GM12874 (cell line): ENCODE results near the gene SLC52A3.

Experiments used
- TF ChIP-seq, protein P1 (sequence below): IDR thresholded peaks from 2 replicates; pipeline ENCODE4 v1.5.1; 2011; ENCODE audit warnings: low read depth, mild to moderate bottlenecking, control low read depth, low read length, moderate library complexity; ENCODE audit not compliant: insufficient read depth

The SLC52A3 gene

DNA sequence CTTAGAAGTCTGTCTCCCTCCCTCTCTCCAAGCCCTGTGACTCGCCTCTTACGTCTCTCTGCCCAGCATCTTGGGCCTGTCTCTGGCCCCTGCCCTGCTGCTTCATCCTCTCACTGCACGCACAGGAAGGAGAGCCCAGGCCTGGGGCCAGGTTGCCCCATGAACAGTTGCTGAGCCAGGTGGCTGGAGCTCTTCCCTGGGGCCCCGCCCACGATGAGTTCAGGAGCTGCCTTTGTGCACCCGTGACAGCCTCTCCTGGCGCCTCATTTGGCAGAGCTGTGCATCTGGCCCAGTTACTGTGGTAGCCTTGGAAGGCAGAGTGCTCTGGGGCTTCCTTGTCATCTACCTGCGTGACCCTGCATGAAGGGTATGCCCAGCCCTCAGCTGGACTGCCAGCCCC, 44.5 kb downstream of the SLC52A3 start:
- TF ChIP-seq, protein P1, sequence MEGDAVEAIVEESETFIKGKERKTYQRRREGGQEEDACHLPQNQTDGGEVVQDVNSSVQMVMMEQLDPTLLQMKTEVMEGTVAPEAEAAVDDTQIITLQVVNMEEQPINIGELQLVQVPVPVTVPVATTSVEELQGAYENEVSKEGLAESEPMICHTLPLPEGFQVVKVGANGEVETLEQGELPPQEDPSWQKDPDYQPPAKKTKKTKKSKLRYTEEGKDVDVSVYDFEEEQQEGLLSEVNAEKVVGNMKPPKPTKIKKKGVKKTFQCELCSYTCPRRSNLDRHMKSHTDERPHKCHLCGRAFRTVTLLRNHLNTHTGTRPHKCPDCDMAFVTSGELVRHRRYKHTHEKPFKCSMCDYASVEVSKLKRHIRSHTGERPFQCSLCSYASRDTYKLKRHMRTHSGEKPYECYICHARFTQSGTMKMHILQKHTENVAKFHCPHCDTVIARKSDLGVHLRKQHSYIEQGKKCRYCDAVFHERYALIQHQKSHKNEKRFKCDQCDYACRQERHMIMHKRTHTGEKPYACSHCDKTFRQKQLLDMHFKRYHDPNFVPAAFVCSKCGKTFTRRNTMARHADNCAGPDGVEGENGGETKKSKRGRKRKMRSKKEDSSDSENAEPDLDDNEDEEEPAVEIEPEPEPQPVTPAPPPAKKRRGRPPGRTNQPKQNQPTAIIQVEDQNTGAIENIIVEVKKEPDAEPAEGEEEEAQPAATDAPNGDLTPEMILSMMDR, result no peak

DNA sequence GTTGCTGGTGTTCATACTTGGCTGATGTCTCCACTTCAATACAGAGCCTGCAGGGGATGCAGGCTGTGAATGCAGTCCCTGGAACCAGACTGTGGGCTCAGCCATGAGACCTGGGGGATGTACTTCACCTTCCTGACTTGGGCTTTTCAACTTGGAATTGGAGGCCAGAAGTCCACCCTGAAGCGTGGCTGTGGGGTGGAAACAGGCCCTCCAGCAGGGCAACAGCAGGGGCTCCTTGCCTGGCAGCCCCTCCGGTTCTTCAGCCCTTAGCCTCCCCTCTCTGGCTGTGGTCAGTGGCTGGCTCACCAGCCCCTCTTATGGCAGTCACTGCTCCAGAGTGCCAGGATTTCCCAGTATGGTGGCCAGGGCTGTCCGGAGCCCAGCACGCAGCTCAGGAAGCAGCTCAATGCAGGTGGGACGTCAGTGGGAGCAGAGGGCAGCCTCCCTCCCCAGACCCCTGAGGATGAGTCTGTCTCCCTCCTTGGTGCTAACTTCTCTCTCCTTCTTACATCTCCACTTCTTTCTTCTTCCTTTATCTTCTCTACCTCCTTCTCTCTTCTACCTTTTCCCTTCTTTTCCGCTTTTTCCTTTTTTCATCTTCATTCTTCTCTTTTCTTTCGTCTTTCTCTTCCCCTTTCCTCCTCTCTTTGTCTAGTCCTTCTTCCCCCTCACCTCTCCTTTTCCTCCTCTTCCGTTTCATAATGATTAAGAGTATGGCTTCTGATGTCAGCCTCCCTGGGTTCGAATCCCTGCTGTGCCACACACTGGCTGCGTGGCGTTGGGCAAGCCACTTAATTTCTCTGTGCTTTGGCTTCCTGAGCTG, 45.3 kb downstream of the SLC52A3 start:
- TF ChIP-seq, protein P1, result no peak

DNA sequence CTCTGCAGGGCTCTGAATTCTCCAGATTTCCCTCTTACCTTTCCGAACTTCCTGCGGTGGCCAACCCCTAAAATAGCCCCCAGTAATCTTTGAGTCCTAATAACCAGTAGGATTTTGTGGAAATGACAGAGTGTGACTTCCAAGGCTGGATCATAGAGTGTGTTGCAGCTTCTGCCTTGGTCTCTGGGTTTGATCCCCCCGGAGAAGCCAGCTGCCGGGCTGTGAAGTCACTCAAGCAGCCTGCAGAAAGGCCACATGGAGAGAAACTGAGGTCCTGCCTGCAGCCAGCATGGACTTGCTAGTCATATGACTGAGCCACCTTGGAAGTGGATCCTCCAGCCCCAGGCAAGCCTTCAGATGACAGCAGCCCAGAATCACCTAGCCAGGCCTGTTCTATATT, 46.4 kb downstream of the SLC52A3 start:
- TF ChIP-seq, protein P1, result no peak

DNA sequence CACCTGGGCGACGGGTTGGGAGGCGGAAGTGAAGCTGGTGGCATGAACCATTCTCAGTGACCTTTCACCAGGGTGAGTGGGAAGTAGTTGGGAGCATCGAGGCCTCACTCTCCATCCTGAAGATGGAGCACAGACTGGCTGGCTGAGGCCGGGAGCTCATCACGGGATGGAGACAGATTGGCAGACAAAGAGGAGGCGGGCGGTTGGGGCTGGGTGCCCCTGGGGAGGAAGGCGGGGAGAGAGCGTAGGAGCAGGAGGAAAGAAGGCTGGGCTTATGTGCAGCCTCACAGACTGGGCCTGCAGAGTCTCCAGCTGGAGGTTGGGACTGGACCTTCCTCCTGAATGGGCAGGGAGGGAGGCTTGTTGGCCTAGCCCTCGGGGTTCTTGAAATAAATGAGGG, 48.5 kb downstream of the SLC52A3 start:
- TF ChIP-seq, protein P1, result no peak

DNA sequence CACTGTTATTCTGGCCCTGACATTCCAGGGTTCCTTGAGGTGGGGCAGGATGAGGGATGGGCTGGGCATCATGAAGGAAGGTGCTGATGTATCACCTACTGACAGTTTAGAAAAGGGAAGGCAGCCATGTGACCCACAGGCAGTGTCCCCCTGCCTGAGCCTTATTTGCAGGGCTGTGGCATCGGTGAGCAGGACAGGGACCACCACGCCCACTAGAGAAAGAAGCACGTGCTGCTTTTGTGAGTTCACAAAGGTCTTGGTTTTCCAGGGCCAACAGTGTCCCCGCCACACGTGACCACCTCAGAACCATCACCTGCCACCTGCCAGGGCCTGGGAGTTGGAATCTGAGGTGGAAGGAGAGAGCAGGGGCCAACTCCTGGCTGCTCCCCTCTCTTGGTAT, 49.2 kb downstream of the SLC52A3 start:
- TF ChIP-seq, protein P1, result no peak

DNA sequence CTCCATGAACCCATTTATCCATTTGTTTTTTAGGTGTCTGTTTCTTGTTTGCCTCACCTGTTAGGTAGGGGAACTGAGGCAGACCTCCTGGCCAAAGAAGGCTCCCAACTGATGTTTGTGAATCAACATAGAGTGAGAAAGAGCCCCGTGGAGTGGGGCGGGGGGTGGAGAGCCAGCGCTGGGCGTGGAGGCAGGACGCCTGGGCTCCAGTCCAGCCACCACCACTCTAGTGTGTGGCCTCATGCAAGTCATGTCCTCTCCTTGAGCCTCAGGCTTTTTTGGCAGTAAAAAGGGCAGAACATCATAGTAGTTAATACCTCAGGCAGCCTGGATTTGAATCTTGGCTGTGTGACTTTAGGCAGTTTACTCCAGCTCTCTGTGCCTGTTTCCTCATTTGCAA, 50.5 kb downstream of the SLC52A3 start:
- TF ChIP-seq, protein P1, result no peak

DNA sequence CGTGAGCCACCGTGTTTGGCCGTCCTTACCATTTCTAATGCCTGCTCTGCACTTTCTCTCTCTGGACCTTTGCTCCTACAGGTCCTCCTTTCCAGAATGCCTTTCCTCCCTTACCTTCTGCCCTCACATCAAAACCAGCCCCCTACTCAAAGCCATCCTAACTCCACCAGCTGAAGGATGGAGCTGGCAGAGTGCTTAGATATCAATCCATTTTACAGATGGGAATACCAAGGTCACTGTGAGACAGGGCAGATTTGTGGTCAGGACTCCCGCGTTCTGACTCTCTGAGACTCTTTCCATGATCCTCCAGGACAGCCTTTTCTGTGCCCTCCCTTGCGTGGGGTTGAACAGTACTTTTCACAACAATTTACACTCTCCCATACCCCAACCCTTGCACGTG, 51.0 kb downstream of the SLC52A3 start:
- TF ChIP-seq, protein P1, result no peak
